Gastrocnemius medialis (tissue), 4 donors: ENCODE data around the gene TOP3A.

ENCODE experiments used
- POLR2A ChIP-seq, 2 donors: fragments of 450-650 bp; IDR thresholded peaks; one replicate each; pipeline ENCODE4 v1.6.1; 2017; ENCODE audit warnings: antibody characterized with exemption in 2 of 2, mild to moderate bottlenecking in 2 of 2, moderate library complexity in 2 of 2
- TF ChIP-seq, protein P1 (sequence below), 5 experiments: fragments of 450-650 bp in 3 of 5; fragments of 200-600 bp in 2 of 5; sonication (generic) in 2 of 5; IDR thresholded peaks in 4 of 5; conservative IDR thresholded peaks in 1 of 5; 1 replicate in 4 of 5; 2 replicates in 1 of 5; pipeline ENCODE4 v1.5.1; 2016 to 2019; ENCODE audit warnings: antibody characterized with exemption in 5 of 5, mild to moderate bottlenecking in 3 of 5, moderate library complexity in 3 of 5

DNA sequence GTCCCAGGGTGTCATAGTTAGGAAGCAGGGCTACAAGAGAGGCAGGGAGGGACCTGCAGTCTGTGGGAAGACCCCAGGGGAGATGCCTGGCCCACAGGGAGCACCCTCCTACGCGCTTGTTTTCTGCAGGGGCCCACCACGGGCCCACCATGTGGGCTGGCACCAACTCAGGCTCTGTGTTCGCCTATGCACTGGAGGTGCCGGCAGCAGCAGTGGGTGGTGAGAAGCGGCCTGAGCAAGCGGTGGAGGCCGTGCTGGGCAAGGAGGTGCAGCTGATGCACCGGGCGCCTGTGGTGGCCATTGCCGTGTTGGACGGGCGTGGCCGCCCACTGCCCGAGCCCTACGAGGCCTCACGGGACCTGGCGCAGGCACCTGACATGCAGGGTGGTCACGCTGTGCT is 74.3 kb downstream of the TOP3A start:
- TF ChIP-seq, protein P1, sequence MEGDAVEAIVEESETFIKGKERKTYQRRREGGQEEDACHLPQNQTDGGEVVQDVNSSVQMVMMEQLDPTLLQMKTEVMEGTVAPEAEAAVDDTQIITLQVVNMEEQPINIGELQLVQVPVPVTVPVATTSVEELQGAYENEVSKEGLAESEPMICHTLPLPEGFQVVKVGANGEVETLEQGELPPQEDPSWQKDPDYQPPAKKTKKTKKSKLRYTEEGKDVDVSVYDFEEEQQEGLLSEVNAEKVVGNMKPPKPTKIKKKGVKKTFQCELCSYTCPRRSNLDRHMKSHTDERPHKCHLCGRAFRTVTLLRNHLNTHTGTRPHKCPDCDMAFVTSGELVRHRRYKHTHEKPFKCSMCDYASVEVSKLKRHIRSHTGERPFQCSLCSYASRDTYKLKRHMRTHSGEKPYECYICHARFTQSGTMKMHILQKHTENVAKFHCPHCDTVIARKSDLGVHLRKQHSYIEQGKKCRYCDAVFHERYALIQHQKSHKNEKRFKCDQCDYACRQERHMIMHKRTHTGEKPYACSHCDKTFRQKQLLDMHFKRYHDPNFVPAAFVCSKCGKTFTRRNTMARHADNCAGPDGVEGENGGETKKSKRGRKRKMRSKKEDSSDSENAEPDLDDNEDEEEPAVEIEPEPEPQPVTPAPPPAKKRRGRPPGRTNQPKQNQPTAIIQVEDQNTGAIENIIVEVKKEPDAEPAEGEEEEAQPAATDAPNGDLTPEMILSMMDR (IDR thresholded peaks at IDR 0.05 in 4 of 5, conservative IDR thresholded peaks at IDR 0.05 in 1 of 5) = no peak
- TF ChIP-seq POLR2A (IDR thresholded peaks at IDR 0.05) = no peak
